WTC11 (cell line): ENCODE measurements around the gene PTCH1. TPM values are rescaled to one million over a fixed set of nuclear protein-coding genes. Genes with fewer than 3 reads are reported as not detected.

Source experiments
- ATAC-seq: fragments of 200-7000 bp; cut with Tn5 transposase; 2 replicates; pipeline ENCODE4 v1.10.0; 2021; ENCODE audit warnings: mild to moderate bottlenecking, moderate library complexity
- CTCF ChIA-PET: fragments of 300-600 bp; sonication (Branson Sonifier 250); formaldehyde crosslinking; loops from one replicate; lab custom pipeline; 2021; ENCODE audit warnings: antibody characterized with exemption; lab: Charles Lee
- POLR2A ChIA-PET: fragments of 350-600 bp; sonication (Branson Sonifier 250); formaldehyde crosslinking; loops from one replicate; lab custom pipeline; 2021; ENCODE audit warnings: antibody characterized with exemption; lab: Charles Lee
- DNase-seq: peaks from one replicate; pipeline ENCODE4 v3.0.0; 2021; ENCODE audit warnings: low spot score
- H3K27ac Mint-ChIP-seq: 2 replicates; pipeline ENCODE4 v1.8.0; 2021; ENCODE audit warnings: mixed read lengths
- H3K27me3 Mint-ChIP-seq: 2 replicates; pipeline ENCODE4 v1.8.0; 2021; ENCODE audit warnings: low read depth, mild to moderate bottlenecking, moderate library complexity, mixed read lengths
- H3K36me3 Mint-ChIP-seq: 2 replicates; pipeline ENCODE4 v1.8.0; 2021; ENCODE audit warnings: mixed read lengths
- H3K4me1 Mint-ChIP-seq: 2 replicates; pipeline ENCODE4 v1.8.0; 2022; ENCODE audit warnings: mixed read lengths
- H3K4me3 Mint-ChIP-seq: 2 replicates; pipeline ENCODE4 v1.8.0; 2021; ENCODE audit warnings: mild to moderate bottlenecking, moderate library complexity, mixed read lengths
- H3K9me3 Mint-ChIP-seq: 2 replicates; pipeline ENCODE4 v1.8.0; 2021; ENCODE audit warnings: mixed read lengths
- ARID4B ChIP-seq: sonication (generic); formaldehyde crosslinking; IDR thresholded peaks from 2 replicates; pipeline ENCODE4 v1.8.0; 2023; ENCODE audit warnings: missing genetic modification reagents, mild to moderate bottlenecking, borderline replicate concordance
- CBFB ChIP-seq: sonication (generic); formaldehyde crosslinking; IDR thresholded peaks from 2 replicates; pipeline ENCODE4 v1.8.1; 2022; ENCODE audit warnings: mild to moderate bottlenecking, low read depth, missing genetic modification reagents
- E2F1 ChIP-seq: sonication (generic); formaldehyde crosslinking; IDR thresholded peaks from 2 replicates; pipeline ENCODE4 v1.8.0; 2022; ENCODE audit warnings: mild to moderate bottlenecking, missing genetic modification reagents
- E2F4 ChIP-seq: sonication (generic); formaldehyde crosslinking; IDR thresholded peaks from 2 replicates; pipeline ENCODE4 v1.8.1; 2022; ENCODE audit warnings: low read depth, mild to moderate bottlenecking, moderate library complexity, missing genetic modification reagents, borderline replicate concordance
- EMX1 ChIP-seq: fragments of 250-450 bp; sonication (Bioruptor Pico); IDR thresholded peaks from 2 replicates; pipeline ENCODE4 v1.8.0; 2021; ENCODE audit warnings: mild to moderate bottlenecking
- ESRRA ChIP-seq: sonication (generic); formaldehyde crosslinking; IDR thresholded peaks from 2 replicates; pipeline ENCODE4 v1.8.1; 2022; ENCODE audit warnings: mild to moderate bottlenecking, missing genetic modification reagents, borderline replicate concordance
- FOXP1 ChIP-seq: sonication (generic); formaldehyde crosslinking; IDR thresholded peaks from 2 replicates; pipeline ENCODE4 v1.8.0; 2022; ENCODE audit warnings: missing genetic modification reagents, mild to moderate bottlenecking, moderate library complexity, borderline replicate concordance
- IRF1 ChIP-seq: sonication (generic); formaldehyde crosslinking; IDR thresholded peaks from 2 replicates; pipeline ENCODE4 v1.8.0; 2023; ENCODE audit warnings: missing genetic modification reagents
- JAZF1 ChIP-seq: fragments of 250-450 bp; sonication (Bioruptor Pico); IDR thresholded peaks from 2 replicates; pipeline ENCODE4 v1.9.0; 2021; ENCODE audit warnings: moderate library complexity, mild to moderate bottlenecking, inconsistent platforms
- MYBL2 ChIP-seq: sonication (generic); formaldehyde crosslinking; IDR thresholded peaks from 2 replicates; pipeline ENCODE4 v1.8.1; 2023; ENCODE audit warnings: mild to moderate bottlenecking, moderate library complexity, missing genetic modification reagents
- NR2C2 ChIP-seq: sonication (generic); formaldehyde crosslinking; IDR thresholded peaks from 2 replicates; pipeline ENCODE4 v1.8.0; 2022; ENCODE audit warnings: mild to moderate bottlenecking, missing genetic modification reagents
- NR3C1 ChIP-seq: sonication (generic); formaldehyde crosslinking; conservative IDR thresholded peaks from 2 replicates; pipeline ENCODE4 v1.8.1; 2023; ENCODE audit warnings: low read depth, mild to moderate bottlenecking, missing genetic modification reagents
- PRRX2 ChIP-seq: fragments of 250-450 bp; sonication (Bioruptor Pico); IDR thresholded peaks from 2 replicates; pipeline ENCODE4 v1.8.0; 2021; ENCODE audit warnings: mild to moderate bottlenecking
- SMAD3 ChIP-seq: sonication (generic); formaldehyde crosslinking; IDR thresholded peaks from 2 replicates; pipeline ENCODE4 v1.8.0; 2022; ENCODE audit warnings: missing genetic modification reagents, mild to moderate bottlenecking, borderline replicate concordance
- TCF7 ChIP-seq: sonication (generic); formaldehyde crosslinking; IDR thresholded peaks from 2 replicates; pipeline ENCODE4 v1.8.0; 2022; ENCODE audit warnings: mild to moderate bottlenecking, low read depth, missing genetic modification reagents, moderate library complexity
- TP53 ChIP-seq: sonication (generic); formaldehyde crosslinking; IDR thresholded peaks from 2 replicates; pipeline ENCODE4 v1.8.1; 2023; ENCODE audit warnings: mild to moderate bottlenecking, missing genetic modification reagents
- USF1 ChIP-seq: sonication (generic); formaldehyde crosslinking; IDR thresholded peaks from 2 replicates; pipeline ENCODE4 v1.8.0; 2022; ENCODE audit warnings: mild to moderate bottlenecking, missing genetic modification reagents
- ZMAT4 ChIP-seq: fragments of 250-450 bp; sonication (Bioruptor Pico); IDR thresholded peaks from 2 replicates; pipeline ENCODE4 v1.9.0; 2021; ENCODE audit warnings: mild to moderate bottlenecking
- total RNA-seq: library from RNA; stranded (reverse); gene quantifications from 3 replicates; pipeline ENCODE4 v1.2.3, GENCODE V29; 2021
- TF ChIP-seq, protein P1 (sequence below): fragments of 250-450 bp; sonication (Bioruptor Pico); IDR thresholded peaks from 2 replicates; pipeline ENCODE4 v1.9.0; 2021; ENCODE audit warnings: moderate library complexity, mild to moderate bottlenecking, inconsistent platforms, borderline replicate concordance
- TF ChIP-seq, protein P2 (sequence below): sonication (generic); formaldehyde crosslinking; IDR thresholded peaks from 2 replicates; pipeline ENCODE4 v1.8.1; 2023; ENCODE audit warnings: mild to moderate bottlenecking, missing genetic modification reagents, moderate library complexity

Gene PTCH1
- total RNA-seq, 1 experiment from 2014 or later, result 38.0 TPM

DNA sequence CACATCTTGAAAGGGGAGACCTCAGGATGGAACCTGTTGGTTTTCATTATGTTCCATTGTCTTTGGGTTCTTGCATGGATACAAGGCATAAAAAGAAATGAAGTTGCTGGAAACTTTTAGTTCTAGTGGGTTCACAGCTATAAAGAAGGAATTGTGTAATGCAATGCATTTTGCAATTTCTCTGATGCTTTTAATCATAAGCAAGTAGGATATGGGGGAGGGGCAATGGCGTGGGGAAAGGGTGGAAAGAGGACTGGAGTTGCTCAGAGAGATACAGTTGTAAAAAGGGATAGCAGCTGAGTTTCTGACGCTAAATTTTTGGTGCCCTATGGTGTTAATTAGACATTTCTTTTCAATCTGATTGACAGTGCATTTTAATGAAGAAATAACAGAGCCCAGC lies 110.7 kb downstream of the PTCH1 start (continued):
- TF ChIP-seq ARID4B (no peak), ESRRA (CRISPR knock-in tag) (no peak), CBFB (CRISPR knock-in tag) (no peak)

- no peak for DNase-seq
- CTCF ChIA-PET, result no interaction called here
- H3K9me3 Mint-ChIP-seq, result peaks cover 24% of the 10 kb centered on the region
- TF ChIP-seq TCF7 (no peak), NR2C2 (CRISPR knock-in tag) (no peak), JAZF1 (CRISPR knock-in tag) (no peak), IRF1 (CRISPR knock-in tag) (no peak), MYBL2 (CRISPR knock-in tag) (no peak), FOXP1 (CRISPR knock-in tag) (no peak), USF1 (CRISPR knock-in tag) (no peak), E2F4 (CRISPR knock-in tag) (no peak), EMX1 (CRISPR knock-in tag) (no peak), E2F1 (CRISPR knock-in tag) (no peak), ZMAT4 (no peak), NR3C1 (CRISPR knock-in tag) (no peak), CBFB (CRISPR knock-in tag) (no peak), TP53 (CRISPR knock-in tag) (no peak), SMAD3 (no peak), ARID4B (no peak), PRRX2 (CRISPR knock-in tag) (no peak)
- TF ChIP-seq, protein P1, sequence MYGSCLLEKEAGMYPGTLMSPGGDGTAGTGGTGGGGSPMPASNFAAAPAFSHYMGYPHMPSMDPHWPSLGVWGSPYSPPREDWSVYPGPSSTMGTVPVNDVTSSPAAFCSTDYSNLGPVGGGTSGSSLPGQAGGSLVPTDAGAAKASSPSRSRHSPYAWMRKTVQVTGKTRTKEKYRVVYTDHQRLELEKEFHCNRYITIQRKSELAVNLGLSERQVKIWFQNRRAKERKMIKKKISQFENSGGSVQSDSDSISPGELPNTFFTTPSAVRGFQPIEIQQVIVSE, result no peak
- TF ChIP-seq, protein P2, sequence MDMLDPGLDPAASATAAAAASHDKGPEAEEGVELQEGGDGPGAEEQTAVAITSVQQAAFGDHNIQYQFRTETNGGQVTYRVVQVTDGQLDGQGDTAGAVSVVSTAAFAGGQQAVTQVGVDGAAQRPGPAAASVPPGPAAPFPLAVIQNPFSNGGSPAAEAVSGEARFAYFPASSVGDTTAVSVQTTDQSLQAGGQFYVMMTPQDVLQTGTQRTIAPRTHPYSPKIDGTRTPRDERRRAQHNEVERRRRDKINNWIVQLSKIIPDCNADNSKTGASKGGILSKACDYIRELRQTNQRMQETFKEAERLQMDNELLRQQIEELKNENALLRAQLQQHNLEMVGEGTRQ (CRISPR knock-in tag), result no peak
- TF ChIP-seq, all 79 proteins: peak for 0
- H3K27ac Mint-ChIP-seq, result no peak overlapping the region
- H3K36me3 Mint-ChIP-seq, result 0 out of 2 replicates have a peak, but pooled peaks cover 6% of the 10 kb centered on the region
- peak; percentile 41; the same call in 1 of the 2 replicates for ATAC-seq
- POLR2A ChIA-PET, result no interaction called here
- H3K27me3 Mint-ChIP-seq, result no peaks in the 10 kb centered on the region
- H3K4me3 Mint-ChIP-seq, result no peak overlapping the region
- peaks cover 8% of the 10 kb centered on the region for H3K4me1 Mint-ChIP-seq
These were observed 117.5 kb downstream of the PTCH1 start for GRCh38 chr9:95399261-95399660.
